Stimulated activated CD4-positive, alpha-beta T cell treated with anti-CD3 and anti-CD28 coated beads, Interleukin-15, amount 100 ng/mL, for 48 hours (primary cell): ENCODE results near the gene XRCC4.

Experiments used
- DNase-seq, 2 donors: peaks; one replicate each; pipeline ENCODE4 v3.0.0-alpha.2; 2020; ENCODE audit warnings: low read depth in 2 of 2

Gene XRCC4

GRCh38 chr5:83071286-83072051 lies 5.9 kb upstream of the XRCC4 start:
- no peak for DNase-seq

GRCh38 chr5:83072966-83073365 lies 4.4 kb upstream of the XRCC4 start:
- DNase-seq: no peak

- DNase-seq: peak in 1 of 2 donors; percentile 1
These were observed 415 bp downstream of the XRCC4 start for GRCh38 chr5:83077662-83078261.

GRCh38 chr5:83082750-83083149 lies 5.4 kb downstream of the XRCC4 start:
- no peak for DNase-seq

- no peak for DNase-seq
These were observed 7.0 kb downstream of the XRCC4 start for GRCh38 chr5:83084336-83084735.

GRCh38 chr5:83085106-83085505 lies 7.8 kb downstream of the XRCC4 start:
- DNase-seq: no peak

- DNase-seq: no peak
These were observed 12.8 kb downstream of the XRCC4 start for GRCh38 chr5:83090169-83090568.

GRCh38 chr5:83092619-83093018 lies 15.3 kb downstream of the XRCC4 start:
- no peak for DNase-seq

GRCh38 chr5:83093692-83094091 lies 16.3 kb downstream of the XRCC4 start:
- DNase-seq: no peak

GRCh38 chr5:83095163-83095956 lies 18.0 kb downstream of the XRCC4 start:
- DNase-seq: no peak

- DNase-seq: no peak
These were observed 18.7 kb downstream of the XRCC4 start for GRCh38 chr5:83095957-83096539.

- DNase-seq: no peak
These were observed 19.5 kb downstream of the XRCC4 start for GRCh38 chr5:83096660-83097339.

- DNase-seq: no peak
These were observed 20.4 kb downstream of the XRCC4 start for GRCh38 chr5:83097689-83098231.

- no peak for DNase-seq
These were observed 21.7 kb downstream of the XRCC4 start for GRCh38 chr5:83099001-83099400.

GRCh38 chr5:83099445-83099844 lies 22.1 kb downstream of the XRCC4 start:
- DNase-seq: no peak

- DNase-seq: no peak
These were observed 24.2 kb downstream of the XRCC4 start for GRCh38 chr5:83101514-83101913.

- no peak for DNase-seq
These were observed 25.1 kb downstream of the XRCC4 start for GRCh38 chr5:83102364-83102980.

- no peak for DNase-seq
These were observed 26.7 kb downstream of the XRCC4 start for GRCh38 chr5:83104021-83104420.

- no peak for DNase-seq
These were observed 30.5 kb downstream of the XRCC4 start for GRCh38 chr5:83107692-83108420.

- no peak for DNase-seq
These were observed 32.0 kb downstream of the XRCC4 start for GRCh38 chr5:83109380-83109779.
